HepG2 (cell line): ENCODE results near the gene ANKRD42. TPM values are rescaled to one million over a fixed set of nuclear protein-coding genes. Genes with fewer than 3 reads are reported as not detected.

Source experiments
- FIP1L1 ChIP-seq: fragments of 200-400 bp; formaldehyde crosslinking; IDR thresholded peaks from 2 replicates; pipeline ENCODE4 v1.6.1; 2018; ENCODE audit warnings: low read depth, mild to moderate bottlenecking, low read length, moderate library complexity, borderline replicate concordance; ENCODE audit not compliant: insufficient read depth
- FOXA3 ChIP-seq: IDR thresholded peaks from 2 replicates; pipeline ENCODE4 v1.6.1; 2016; ENCODE audit warnings: missing genetic modification reagents, missing compliant biosample characterization
- FOXK1 ChIP-seq: sonication (generic); formaldehyde crosslinking; IDR thresholded peaks from 2 replicates; pipeline ENCODE4 v1.4.0; 2020; ENCODE audit warnings: low read depth, missing genetic modification reagents, borderline replicate concordance
- HIVEP1 ChIP-seq: sonication (generic); formaldehyde crosslinking; IDR thresholded peaks from 2 replicates; pipeline ENCODE4 v1.4.0; 2020; ENCODE audit warnings: mild to moderate bottlenecking, missing genetic modification reagents
- MXD4 ChIP-seq: IDR thresholded peaks from 2 replicates; pipeline ENCODE4 v1.6.1; 2016; ENCODE audit warnings: mild to moderate bottlenecking, missing biosample characterization, missing genetic modification reagents
- MXI1 ChIP-seq: IDR thresholded peaks from 3 replicates; pipeline ENCODE4 v1.6.1; 2012; ENCODE audit warnings: low read depth, low read length, inconsistent platforms, borderline replicate concordance
- NAIF1 ChIP-seq: sonication (generic); formaldehyde crosslinking; IDR thresholded peaks from 2 replicates; pipeline ENCODE4 v1.5.0; 2020; ENCODE audit warnings: mild to moderate bottlenecking, missing genetic modification reagents, borderline replicate concordance
- NR2C2 ChIP-seq: sonication (generic); formaldehyde crosslinking; IDR thresholded peaks from 2 replicates; pipeline ENCODE4 v1.4.0; 2020; ENCODE audit warnings: missing genetic modification reagents, mild to moderate bottlenecking, moderate library complexity, borderline replicate concordance
- NR2F2 ChIP-seq: IDR thresholded peaks from 2 replicates; pipeline ENCODE4 v1.6.1; 2012; ENCODE audit warnings: low read depth, inconsistent platforms, borderline replicate concordance
- RAD51 ChIP-seq: fragments of 450-650 bp; IDR thresholded peaks from 2 replicates; pipeline ENCODE4 v1.6.1; 2016; ENCODE audit warnings: borderline replicate concordance
- SP1 ChIP-seq, 2 experiments: fragments of 450-650 bp in 1 of 2; sonication (generic) in 1 of 2; formaldehyde crosslinking in 1 of 2; IDR thresholded peaks; 2 replicates each; pipeline versions ENCODE4 v1.4.0 to v1.6.1; 2016 to 2020; ENCODE audit warnings: missing genetic modification reagents in 1 of 2
- U2AF1 ChIP-seq: fragments of 200-400 bp; formaldehyde crosslinking; optimal IDR thresholded peaks from 2 replicates; pipeline ENCODE3; 2017; ENCODE audit warnings: mild to moderate bottlenecking, low read depth, low read length
- ZNF33B ChIP-seq: sonication (generic); formaldehyde crosslinking; IDR thresholded peaks from 2 replicates; pipeline ENCODE4 v1.5.1; 2020; ENCODE audit warnings: mild to moderate bottlenecking, missing genetic modification reagents
- ZNF350 ChIP-seq: sonication (generic); formaldehyde crosslinking; IDR thresholded peaks from 2 replicates; pipeline ENCODE4 v1.4.0; 2020; ENCODE audit warnings: mild to moderate bottlenecking, low read depth, missing genetic modification reagents, borderline replicate concordance
- ZNF790 ChIP-seq: sonication (generic); formaldehyde crosslinking; IDR thresholded peaks from 2 replicates; pipeline ENCODE4 v1.8.0; 2022; ENCODE audit warnings: missing genetic modification reagents, mild to moderate bottlenecking, borderline replicate concordance
- ZSCAN12 ChIP-seq: sonication (generic); formaldehyde crosslinking; IDR thresholded peaks from 2 replicates; pipeline ENCODE4 v1.9.0; 2021; ENCODE audit warnings: mild to moderate bottlenecking, missing genetic modification reagents
- polyA plus RNA-seq, 8 experiments: library from polyadenylated mRNA; depleted of rRNA in 3 of 8; stranded (reverse) in 7 of 8; unstranded in 1 of 8; fragments of >200 nt; fragmentation: Illumina TruSeq in 4 of 8; extraction: Trizol in 4 of 8; gene quantifications; 2 replicates each; pipeline versions ENCODE4 v1.2.1 to v1.2.3, GENCODE V29; 2011 to 2016; ENCODE audit warnings: low read depth in 4 of 8, missing spikeins in 1 of 8, mixed read lengths in 1 of 8; ENCODE audit not compliant: insufficient read depth in 1 of 8
- total RNA-seq, 5 experiments: library from RNA; depleted of rRNA; stranded (reverse); fragments of >200 nt; fragmentation: Illumina TruSeq; extraction: Trizol; gene quantifications; 2 replicates each; pipeline ENCODE4 v1.2.3, GENCODE V29; 2016; ENCODE audit warnings: low read depth in 1 of 5
- TF ChIP-seq, protein P1 (sequence below): sonication (generic); formaldehyde crosslinking; conservative IDR thresholded peaks from 2 replicates; pipeline ENCODE4 v1.4.0; 2020; ENCODE audit warnings: missing genetic modification reagents
- TF ChIP-seq, protein P2 (sequence below): sonication (generic); formaldehyde crosslinking; IDR thresholded peaks from 2 replicates; pipeline ENCODE4 v1.5.1; 2020; ENCODE audit warnings: mild to moderate bottlenecking, missing genetic modification reagents, borderline replicate concordance
- TF ChIP-seq, protein P3 (sequence below): sonication (generic); formaldehyde crosslinking; IDR thresholded peaks from 2 replicates; pipeline ENCODE4 v1.8.0; 2023; ENCODE audit warnings: mild to moderate bottlenecking, missing genetic modification reagents
- TF ChIP-seq, protein P4 (sequence below): sonication (generic); formaldehyde crosslinking; IDR thresholded peaks from 2 replicates; pipeline ENCODE4 v1.4.0; 2020; ENCODE audit warnings: missing genetic modification reagents
- TF ChIP-seq, protein P5 (sequence below): sonication (generic); formaldehyde crosslinking; IDR thresholded peaks from 2 replicates; pipeline ENCODE4 v1.8.0; 2022; ENCODE audit warnings: mild to moderate bottlenecking, missing genetic modification reagents

ANKRD42 gene
- total and polyA plus RNA-seq, 2 of the 13 experiments (the other 11 are each of a cell fraction or from before 2014, with no cell fraction given) = 2.2 to 3.7 TPM

DNA sequence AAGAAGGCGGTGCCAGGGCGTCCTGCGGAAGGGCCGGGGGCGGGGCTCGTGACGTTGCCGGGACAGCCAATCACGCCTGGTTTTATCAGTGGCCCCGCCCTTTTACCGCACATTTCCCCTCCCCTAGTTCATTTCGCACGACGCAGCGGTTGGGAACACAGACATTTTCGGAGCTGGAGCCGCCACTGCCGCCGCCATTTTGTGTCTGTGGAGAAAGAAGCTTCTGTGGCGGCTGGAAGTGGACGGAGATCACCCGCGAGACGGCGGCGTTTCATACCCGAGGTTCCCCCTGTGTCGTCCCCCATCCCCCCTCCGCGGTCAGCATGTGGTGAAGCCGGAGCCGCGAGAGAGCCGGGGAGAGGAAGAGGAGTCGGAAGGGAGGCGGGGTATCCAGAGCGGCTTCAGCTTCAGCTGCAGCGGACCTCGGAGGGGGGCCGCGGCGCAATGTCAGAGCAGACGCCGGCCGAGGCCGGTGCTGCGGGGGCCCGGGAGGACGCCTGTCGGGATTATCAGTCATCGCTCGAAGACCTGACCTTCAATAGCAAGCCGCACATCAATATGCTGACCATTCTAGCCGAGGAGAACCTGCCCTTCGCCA lies 36.4 kb upstream of the ANKRD42 start, which contains the start of gene PCF11 (continued):
- TF ChIP-seq, protein P1, sequence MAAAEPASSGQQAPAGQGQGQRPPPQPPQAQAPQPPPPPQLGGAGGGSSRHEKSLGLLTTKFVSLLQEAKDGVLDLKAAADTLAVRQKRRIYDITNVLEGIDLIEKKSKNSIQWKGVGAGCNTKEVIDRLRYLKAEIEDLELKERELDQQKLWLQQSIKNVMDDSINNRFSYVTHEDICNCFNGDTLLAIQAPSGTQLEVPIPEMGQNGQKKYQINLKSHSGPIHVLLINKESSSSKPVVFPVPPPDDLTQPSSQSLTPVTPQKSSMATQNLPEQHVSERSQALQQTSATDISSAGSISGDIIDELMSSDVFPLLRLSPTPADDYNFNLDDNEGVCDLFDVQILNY = no peak
- TF ChIP-seq, protein P2, sequence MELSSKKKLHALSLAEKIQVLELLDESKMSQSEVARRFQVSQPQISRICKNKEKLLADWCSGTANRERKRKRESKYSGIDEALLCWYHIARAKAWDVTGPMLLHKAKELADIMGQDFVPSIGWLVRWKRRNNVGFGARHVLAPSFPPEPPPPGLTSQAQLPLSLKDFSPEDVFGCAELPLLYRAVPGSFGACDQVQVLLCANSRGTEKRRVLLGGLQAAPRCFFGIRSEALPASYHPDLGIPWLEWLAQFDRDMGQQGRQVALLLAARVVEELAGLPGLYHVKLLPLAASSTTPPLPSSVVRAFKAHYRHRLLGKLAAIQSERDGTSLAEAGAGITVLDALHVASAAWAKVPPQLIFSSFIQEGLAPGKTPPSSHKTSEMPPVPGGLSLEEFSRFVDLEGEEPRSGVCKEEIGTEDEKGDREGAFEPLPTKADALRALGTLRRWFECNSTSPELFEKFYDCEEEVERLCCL (CRISPR knock-in tag) = no peak
- TF ChIP-seq RAD51 = no peak
- TF ChIP-seq, protein P3, sequence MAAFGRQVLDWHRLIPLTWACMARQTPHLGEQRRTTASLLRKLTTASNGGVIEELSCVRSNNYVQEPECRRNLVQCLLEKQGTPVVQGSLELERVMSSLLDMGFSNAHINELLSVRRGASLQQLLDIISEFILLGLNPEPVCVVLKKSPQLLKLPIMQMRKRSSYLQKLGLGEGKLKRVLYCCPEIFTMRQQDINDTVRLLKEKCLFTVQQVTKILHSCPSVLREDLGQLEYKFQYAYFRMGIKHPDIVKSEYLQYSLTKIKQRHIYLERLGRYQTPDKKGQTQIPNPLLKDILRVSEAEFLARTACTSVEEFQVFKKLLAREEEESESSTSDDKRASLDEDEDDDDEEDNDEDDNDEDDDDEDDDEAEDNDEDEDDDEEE = peak; percentile 73; the same call in 1 of the 2 replicates
- TF ChIP-seq, protein P4, sequence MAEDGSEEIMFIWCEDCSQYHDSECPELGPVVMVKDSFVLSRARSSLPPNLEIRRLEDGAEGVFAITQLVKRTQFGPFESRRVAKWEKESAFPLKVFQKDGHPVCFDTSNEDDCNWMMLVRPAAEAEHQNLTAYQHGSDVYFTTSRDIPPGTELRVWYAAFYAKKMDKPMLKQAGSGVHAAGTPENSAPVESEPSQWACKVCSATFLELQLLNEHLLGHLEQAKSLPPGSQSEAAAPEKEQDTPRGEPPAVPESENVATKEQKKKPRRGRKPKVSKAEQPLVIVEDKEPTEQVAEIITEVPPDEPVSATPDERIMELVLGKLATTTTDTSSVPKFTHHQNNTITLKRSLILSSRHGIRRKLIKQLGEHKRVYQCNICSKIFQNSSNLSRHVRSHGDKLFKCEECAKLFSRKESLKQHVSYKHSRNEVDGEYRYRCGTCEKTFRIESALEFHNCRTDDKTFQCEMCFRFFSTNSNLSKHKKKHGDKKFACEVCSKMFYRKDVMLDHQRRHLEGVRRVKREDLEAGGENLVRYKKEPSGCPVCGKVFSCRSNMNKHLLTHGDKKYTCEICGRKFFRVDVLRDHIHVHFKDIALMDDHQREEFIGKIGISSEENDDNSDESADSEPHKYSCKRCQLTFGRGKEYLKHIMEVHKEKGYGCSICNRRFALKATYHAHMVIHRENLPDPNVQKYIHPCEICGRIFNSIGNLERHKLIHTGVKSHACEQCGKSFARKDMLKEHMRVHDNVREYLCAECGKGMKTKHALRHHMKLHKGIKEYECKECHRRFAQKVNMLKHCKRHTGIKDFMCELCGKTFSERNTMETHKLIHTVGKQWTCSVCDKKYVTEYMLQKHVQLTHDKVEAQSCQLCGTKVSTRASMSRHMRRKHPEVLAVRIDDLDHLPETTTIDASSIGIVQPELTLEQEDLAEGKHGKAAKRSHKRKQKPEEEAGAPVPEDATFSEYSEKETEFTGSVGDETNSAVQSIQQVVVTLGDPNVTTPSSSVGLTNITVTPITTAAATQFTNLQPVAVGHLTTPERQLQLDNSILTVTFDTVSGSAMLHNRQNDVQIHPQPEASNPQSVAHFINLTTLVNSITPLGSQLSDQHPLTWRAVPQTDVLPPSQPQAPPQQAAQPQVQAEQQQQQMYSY (CRISPR knock-in tag) = peak; percentile 82; the same call in 1 of the 2 replicates
- TF ChIP-seq HIVEP1 (CRISPR knock-in tag) = peak; percentile 49; the same call in 1 of the 2 replicates
- no peak for TF ChIP-seq NR2C2 (CRISPR knock-in tag)
- no peak; the same call in 1 of the 2 replicates for TF ChIP-seq MXD4 (CRISPR knock-in tag)
- TF ChIP-seq U2AF1 = peak; percentile 25
- no peak for TF ChIP-seq ZNF790 (CRISPR knock-in tag)
- TF ChIP-seq FOXK1 (CRISPR knock-in tag) = peak; percentile 44; the same call in 1 of the 2 replicates
- no peak for TF ChIP-seq ZSCAN12 (CRISPR knock-in tag)
- TF ChIP-seq FIP1L1 = no peak
- TF ChIP-seq NAIF1 (CRISPR knock-in tag) = peak; percentile 46; the same call in 1 of the 2 replicates
- 0 out of 2 replicates have a peak, but pooled peaks have one; percentile 30 for TF ChIP-seq FOXA3
- TF ChIP-seq MXI1 = peak; percentile 37; the same call in 1 of the 3 replicates
- TF ChIP-seq ZNF33B = peak; percentile 72
- no peak for TF ChIP-seq NR2F2
- TF ChIP-seq SP1 (IDR thresholded peaks at IDR 0.05) = no peak
- TF ChIP-seq SP1 (CRISPR knock-in tag; IDR thresholded peaks at IDR 0.05) = peak; percentile 93
- TF ChIP-seq, protein P5, sequence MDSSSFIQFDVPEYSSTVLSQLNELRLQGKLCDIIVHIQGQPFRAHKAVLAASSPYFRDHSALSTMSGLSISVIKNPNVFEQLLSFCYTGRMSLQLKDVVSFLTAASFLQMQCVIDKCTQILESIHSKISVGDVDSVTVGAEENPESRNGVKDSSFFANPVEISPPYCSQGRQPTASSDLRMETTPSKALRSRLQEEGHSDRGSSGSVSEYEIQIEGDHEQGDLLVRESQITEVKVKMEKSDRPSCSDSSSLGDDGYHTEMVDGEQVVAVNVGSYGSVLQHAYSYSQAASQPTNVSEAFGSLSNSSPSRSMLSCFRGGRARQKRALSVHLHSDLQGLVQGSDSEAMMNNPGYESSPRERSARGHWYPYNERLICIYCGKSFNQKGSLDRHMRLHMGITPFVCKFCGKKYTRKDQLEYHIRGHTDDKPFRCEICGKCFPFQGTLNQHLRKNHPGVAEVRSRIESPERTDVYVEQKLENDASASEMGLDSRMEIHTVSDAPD = no peak
- TF ChIP-seq ZNF350 (CRISPR knock-in tag) = peak; percentile 38; the same call in 1 of the 2 replicates
